ENCODE results near the gene SLC16A5. TPM values are rescaled to one million over a fixed set of nuclear protein-coding genes. Genes with fewer than 3 reads are reported as not detected.
A peak's percentile ranks its signal among the peaks of the same experiment; 100 is the strongest.

The SLC16A5 gene
- total and polyA plus RNA-seq, 2 experiments from 2014 or later: 4.8 to 10.6 TPM

DNA sequence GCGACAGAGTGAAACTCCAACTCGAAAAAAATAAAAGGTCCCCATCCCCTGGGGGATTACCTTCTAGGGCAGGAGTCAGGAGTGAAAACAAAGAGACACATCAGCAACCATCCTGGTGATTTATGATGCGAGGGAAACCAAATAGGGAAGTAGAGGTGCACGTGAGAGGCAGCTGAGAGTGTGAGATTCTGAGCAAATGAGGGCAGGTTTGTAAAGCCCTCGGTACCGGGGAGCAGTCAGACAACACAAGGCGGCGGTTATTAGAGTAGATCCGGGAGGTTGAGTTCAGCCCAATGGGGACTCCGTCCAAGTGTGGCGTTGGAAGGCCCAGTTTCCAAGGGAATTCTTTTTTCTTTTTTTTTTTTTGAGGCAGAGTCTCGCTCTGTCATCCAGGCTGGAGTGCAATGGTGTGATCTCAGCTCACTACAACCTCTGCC is 14.6 kb downstream of the SLC16A5 start:
- H3K9ac ChIP-seq: no peak overlapping the region

DNA sequence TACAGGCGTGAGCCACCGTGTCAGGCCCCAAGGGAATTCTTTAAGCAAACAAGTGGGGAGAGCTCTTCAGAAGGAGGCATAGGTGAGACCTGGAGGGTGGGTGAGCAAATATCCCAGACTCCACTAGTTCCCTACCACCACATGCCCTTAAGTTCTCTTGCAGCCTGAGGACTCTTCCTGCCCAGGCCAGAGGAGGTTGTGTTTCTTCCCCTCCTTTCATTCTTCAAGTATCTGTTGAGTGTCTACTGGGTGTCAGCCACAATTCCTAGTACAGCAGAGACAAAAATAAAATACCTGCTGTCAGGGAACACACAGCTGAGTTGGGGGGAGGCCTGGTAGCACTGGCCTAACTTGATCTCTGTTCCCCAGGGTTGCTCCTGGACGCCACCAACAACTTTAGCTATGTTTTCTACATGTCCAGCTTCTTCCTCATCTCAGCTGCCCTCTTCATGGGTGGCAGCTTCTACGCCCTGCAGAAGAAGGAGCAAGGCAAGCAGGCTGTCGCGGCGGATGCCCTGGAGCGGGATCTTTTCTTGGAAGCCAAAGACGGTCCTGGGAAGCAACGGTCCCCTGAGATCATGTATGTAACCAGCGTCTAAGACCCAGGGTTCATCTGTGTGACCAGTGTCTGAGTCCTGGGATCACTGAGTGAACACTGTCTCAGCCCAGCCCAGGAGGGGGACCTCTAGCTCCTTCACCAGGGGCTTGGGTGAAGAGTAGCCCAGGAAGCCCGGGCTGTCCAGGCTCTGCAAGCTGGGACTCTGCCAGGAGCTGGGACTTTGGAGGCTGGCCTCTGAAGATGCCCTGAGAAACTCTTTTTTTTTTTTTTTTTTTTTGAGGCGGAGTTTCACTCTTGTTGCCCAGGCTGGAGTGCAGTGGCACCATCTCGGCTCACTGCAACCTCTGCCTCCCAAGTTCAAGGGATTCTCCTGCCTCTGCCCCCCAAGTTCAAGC is 16.1 kb downstream of the SLC16A5 start:
- H3K36me3 ChIP-seq (ENCODE audit: low read depth): no peaks in the 10 kb centered on the region
- peaks cover 5% of the 10 kb centered on the region; the same call in 1 of the 2 replicates for H3F3A ChIP-seq (ENCODE audit: insufficient read depth)
- no peaks in the 10 kb centered on the region for H3K27me3 ChIP-seq (replicated peaks; ENCODE audit: insufficient read depth)
- no peaks in the 10 kb centered on the region for H3K4me1 ChIP-seq (ENCODE audit: insufficient read depth)
- no peak overlapping the region for H3K4me2 ChIP-seq (ENCODE audit: unreplicated experiment)
- TF ChIP-seq EZH2phosphoT487 (IDR thresholded peaks at IDR 0.05; ENCODE audit: insufficient read depth, low read depth) (no peak), EZH2 (IDR thresholded peaks at IDR 0.05; ENCODE audit: insufficient read depth, poor library complexity, severe bottlenecking) (no peak)
- H2AFZ ChIP-seq: no peak overlapping the region
- no peaks in the 10 kb centered on the region for H3K79me2 ChIP-seq (ENCODE audit: insufficient read depth)
- in situ Hi-C loops (cut with MboI): no loop called here
- H3K27ac ChIP-seq: no peak overlapping the region
- H4K20me1 ChIP-seq (ENCODE audit: insufficient read depth): no peaks in the 10 kb centered on the region
- no peak overlapping the region for H3K9ac ChIP-seq
- H3K9me3 ChIP-seq (ENCODE audit: low read depth): no peaks in the 10 kb centered on the region
- no peak for DNase-seq
- no peaks in the 10 kb centered on the region for H3K9me2 ChIP-seq (ENCODE audit: insufficient read depth)
- no peak overlapping the region for H3K4me3 ChIP-seq
- 73 to 76% methylated on average over 14 of the region's 14 CpGs for WGBS, 2 experiments (ENCODE audit: low coverage in 1 of 2, low lambda C conversion rate in 2 of 2, missing lambda C conversion rate in 2 of 2)

More for the DNA sequence above, 14.6 kb downstream of the SLC16A5 start:
- H3K36me3 ChIP-seq (ENCODE audit: low read depth): no peaks in the 10 kb centered on the region
- in situ Hi-C loops (cut with MboI): no loop called here
- no peak overlapping the region for H2AFZ ChIP-seq
- no peak overlapping the region for H3K4me2 ChIP-seq (ENCODE audit: unreplicated experiment)
- no peak for TF ChIP-seq EZH2phosphoT487 (IDR thresholded peaks at IDR 0.05; ENCODE audit: insufficient read depth, low read depth)
- TF ChIP-seq EZH2 (IDR thresholded peaks at IDR 0.05; ENCODE audit: insufficient read depth, poor library complexity, severe bottlenecking): no peak
- H3K9me3 ChIP-seq (ENCODE audit: low read depth): no peaks in the 10 kb centered on the region
- H3K4me3 ChIP-seq: no peak overlapping the region
- H4K20me1 ChIP-seq (ENCODE audit: insufficient read depth): no peaks in the 10 kb centered on the region
- 44% methylated on average over 12 of the region's 12 CpGs for WGBS, 2 experiments (ENCODE audit: low coverage in 1 of 2, low lambda C conversion rate in 2 of 2, missing lambda C conversion rate in 2 of 2)
- H3F3A ChIP-seq (ENCODE audit: insufficient read depth): no peaks in the 10 kb centered on the region
- H3K9me2 ChIP-seq (ENCODE audit: insufficient read depth): no peaks in the 10 kb centered on the region
- H3K4me1 ChIP-seq (ENCODE audit: insufficient read depth): no peaks in the 10 kb centered on the region
- DNase-seq: no peak
- H3K27me3 ChIP-seq (replicated peaks; ENCODE audit: insufficient read depth): no peaks in the 10 kb centered on the region
- no peaks in the 10 kb centered on the region for H3K79me2 ChIP-seq (ENCODE audit: insufficient read depth)
- no peak overlapping the region for H3K27ac ChIP-seq

DNA sequence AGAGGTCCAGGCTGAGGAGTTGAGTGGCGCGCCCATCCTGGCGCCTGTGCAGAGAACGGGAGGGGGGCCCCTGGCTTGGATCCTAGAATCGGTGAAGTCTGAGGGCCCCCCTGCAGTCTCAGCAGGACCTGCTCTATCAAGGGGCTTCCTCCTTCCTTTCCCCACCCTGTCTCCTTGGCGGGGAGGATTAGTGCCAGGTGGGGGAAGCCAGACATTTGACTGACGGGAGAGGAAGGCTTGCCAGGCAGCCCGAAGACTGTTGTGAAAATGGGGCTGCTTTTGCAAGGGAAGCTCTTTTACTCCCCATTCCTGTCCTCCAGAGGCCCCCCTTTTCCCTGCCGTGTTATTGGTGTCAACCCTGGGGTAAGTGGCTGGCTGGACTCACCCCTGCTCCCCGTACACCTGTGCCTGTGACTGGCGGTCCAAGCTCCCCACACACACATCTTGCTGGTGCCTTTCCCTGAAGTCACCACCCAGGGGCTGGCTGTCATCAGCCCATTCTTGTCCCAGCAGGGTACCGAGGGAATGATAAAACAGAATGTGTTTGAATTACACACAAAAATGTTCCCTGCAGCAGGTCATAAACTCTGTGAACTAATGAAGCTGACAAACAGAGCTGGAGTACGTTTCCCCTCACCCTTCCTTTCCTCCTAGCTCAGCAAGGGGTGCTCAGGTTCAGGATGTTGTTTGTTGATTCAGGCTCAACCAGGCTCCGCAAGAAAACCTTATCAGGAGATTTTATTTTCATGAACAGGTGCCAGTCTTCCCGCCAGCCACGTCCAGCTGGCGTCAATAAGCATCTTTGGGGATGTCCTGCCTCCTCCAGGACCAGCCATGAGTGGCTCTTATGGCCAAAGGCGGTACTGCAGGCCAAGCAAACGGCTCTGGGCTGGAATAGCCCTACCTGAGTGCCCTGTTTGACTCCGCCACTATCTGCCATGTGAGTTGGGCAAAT is 17.6 kb downstream of the SLC16A5 start:
- no peaks in the 10 kb centered on the region for H3K9me2 ChIP-seq (ENCODE audit: insufficient read depth)
- H3K79me2 ChIP-seq (ENCODE audit: insufficient read depth): 0 out of 2 replicates have a peak, but pooled peaks cover under 1% of the 10 kb centered on the region
- H3K4me1 ChIP-seq (ENCODE audit: insufficient read depth): no peaks in the 10 kb centered on the region
- DNase-seq: peak; percentile 63
- H3K9me3 ChIP-seq (ENCODE audit: low read depth): no peaks in the 10 kb centered on the region
- H3K36me3 ChIP-seq (ENCODE audit: low read depth): no peaks in the 10 kb centered on the region
- H3K27ac ChIP-seq: no peak overlapping the region
- no peak overlapping the region for H3K9ac ChIP-seq
- no peak overlapping the region for H3K4me2 ChIP-seq (ENCODE audit: unreplicated experiment)
- in situ Hi-C loops (cut with MboI): no loop called here
- H3F3A ChIP-seq (ENCODE audit: insufficient read depth): peaks cover 5% of the 10 kb centered on the region; the same call in 1 of the 2 replicates
- H3K27me3 ChIP-seq (replicated peaks; ENCODE audit: insufficient read depth): no peaks in the 10 kb centered on the region
- no peak overlapping the region for H2AFZ ChIP-seq
- no peak overlapping the region for H3K4me3 ChIP-seq
- H4K20me1 ChIP-seq (ENCODE audit: insufficient read depth): no peaks in the 10 kb centered on the region
- WGBS, 2 experiments (ENCODE audit: low coverage in 1 of 2, low lambda C conversion rate in 2 of 2, missing lambda C conversion rate in 2 of 2): 66% methylated on average over 20 of the region's 20 CpGs
- TF ChIP-seq EZH2phosphoT487 (IDR thresholded peaks at IDR 0.05; ENCODE audit: insufficient read depth, low read depth): no peak
- TF ChIP-seq EZH2 (IDR thresholded peaks at IDR 0.05; ENCODE audit: insufficient read depth, poor library complexity, severe bottlenecking): no peak

DNA sequence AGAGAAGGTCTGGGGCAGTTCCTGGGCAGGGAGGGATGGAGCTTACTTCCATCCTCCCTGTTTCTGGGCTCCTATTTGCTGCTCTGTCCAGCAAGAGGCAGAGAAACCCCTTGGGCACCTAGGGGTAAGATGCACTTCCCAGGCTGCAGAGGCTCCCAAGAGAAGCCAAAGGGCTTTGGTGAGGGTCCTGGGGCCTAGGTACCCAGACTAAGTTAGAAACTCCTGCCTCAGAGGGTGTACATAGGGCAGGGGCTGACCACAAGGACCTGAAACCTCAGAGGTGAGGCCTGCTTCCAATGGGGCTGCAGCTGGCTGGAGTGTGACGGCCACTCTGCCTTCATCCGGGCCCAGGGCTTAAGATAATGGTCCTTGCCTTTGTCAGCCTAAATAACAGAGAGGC is 20.4 kb downstream of the SLC16A5 start:
- 80 to 88% methylated on average over 2 of the region's 2 CpGs for WGBS, 2 experiments (ENCODE audit: low coverage in 1 of 2, low lambda C conversion rate in 2 of 2, missing lambda C conversion rate in 2 of 2)
- H3K27ac ChIP-seq: no peak overlapping the region
- H3K36me3 ChIP-seq (ENCODE audit: low read depth): no peaks in the 10 kb centered on the region
- no peaks in the 10 kb centered on the region for H3K4me1 ChIP-seq (ENCODE audit: insufficient read depth)
- no peaks in the 10 kb centered on the region for H3K27me3 ChIP-seq (replicated peaks; ENCODE audit: insufficient read depth)
- H3K9me2 ChIP-seq (ENCODE audit: insufficient read depth): no peaks in the 10 kb centered on the region
- H3K4me3 ChIP-seq: no peak overlapping the region
- H3K9me3 ChIP-seq (ENCODE audit: low read depth): no peaks in the 10 kb centered on the region
- peaks cover 11% of the 10 kb centered on the region; the same call in 1 of the 2 replicates for H3K79me2 ChIP-seq (ENCODE audit: insufficient read depth)
- TF ChIP-seq EZH2 (IDR thresholded peaks at IDR 0.05; ENCODE audit: insufficient read depth, poor library complexity, severe bottlenecking) (no peak), EZH2phosphoT487 (IDR thresholded peaks at IDR 0.05; ENCODE audit: insufficient read depth, low read depth) (no peak)
- no peak overlapping the region for H3K9ac ChIP-seq
- peaks cover 5% of the 10 kb centered on the region; the same call in 1 of the 2 replicates for H3F3A ChIP-seq (ENCODE audit: insufficient read depth)
- no peak overlapping the region for H2AFZ ChIP-seq
- no peak overlapping the region for H3K4me2 ChIP-seq (ENCODE audit: unreplicated experiment)
- no peak for DNase-seq
- in situ Hi-C loops (cut with MboI): no loop called here
- no peaks in the 10 kb centered on the region for H4K20me1 ChIP-seq (ENCODE audit: insufficient read depth)
